GM12891 (cell line): ENCODE data around the gene NRXN3.

ENCODE experiments used
- POLR2A ChIP-seq: IDR thresholded peaks from 2 replicates; pipeline ENCODE4 v1.6.1; 2011; ENCODE audit warnings: low read depth, low read length, control low read depth
- POLR2AphosphoS5 ChIP-seq: IDR thresholded peaks from 2 replicates; pipeline ENCODE4 v1.6.1; 2011; ENCODE audit warnings: low read depth, low read length, control low read depth
- TAF1 ChIP-seq: IDR thresholded peaks from 2 replicates; pipeline ENCODE4 v1.6.1; 2011; ENCODE audit warnings: low read depth, low read length, control low read depth

DNA sequence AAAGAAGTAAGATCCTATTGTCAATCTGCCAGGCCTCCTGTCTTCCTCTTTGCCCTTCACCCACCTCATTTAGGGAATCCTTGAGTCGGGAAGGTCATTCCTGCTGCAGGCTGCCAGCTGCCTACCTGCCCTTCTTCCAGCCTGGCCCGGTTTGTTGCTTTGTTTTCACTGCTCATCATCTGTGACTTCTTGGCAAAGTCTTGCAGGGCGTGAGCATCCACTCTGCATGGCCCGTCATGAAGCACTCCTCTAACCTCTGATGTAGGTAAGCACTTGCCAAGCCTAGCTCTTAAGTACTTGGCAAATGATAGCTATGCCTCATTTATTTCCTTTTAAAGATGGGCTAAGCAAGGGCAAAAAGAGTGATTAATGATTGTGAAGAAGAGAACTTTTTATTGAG, 192.8 kb downstream of the NRXN3 start:
- no peak for TF ChIP-seq POLR2AphosphoS5
- TF ChIP-seq POLR2A = no peak
- no peak for TF ChIP-seq TAF1
